K562 (cell line): ENCODE measurements around the gene CLCNKB.

Experiments used
- CTCF ChIP-seq, 3 experiments: IDR thresholded peaks in 2 of 3; conservative IDR thresholded peaks in 1 of 3; 2 replicates each; pipeline ENCODE4 v1.5.1; 2011 to 2012; ENCODE audit warnings: low read length in 3 of 3, mild to moderate bottlenecking in 3 of 3, control low read depth in 2 of 3, improper control_type of control experiment in 1 of 3, inconsistent platforms in 1 of 3, low read depth in 1 of 3, mixed read lengths in 1 of 3, moderate library complexity in 1 of 3; ENCODE audit not compliant: insufficient read depth in 2 of 3
- CUX1 ChIP-seq: fragments of 200-800 bp; sonication (Bioruptor generic); IDR thresholded peaks from 2 replicates; pipeline ENCODE4 v1.6.1; 2016; ENCODE audit warnings: missing genetic modification characterization, missing compliant biosample characterization
- ELK1 ChIP-seq: sonication (generic); formaldehyde crosslinking; IDR thresholded peaks from 2 replicates; pipeline ENCODE4 v1.8.1; 2022; ENCODE audit warnings: missing genetic modification reagents
- EP300 ChIP-seq: IDR thresholded peaks from 2 replicates; pipeline ENCODE4 v1.6.1; 2012; ENCODE audit warnings: low read length, improper control_type of control experiment
- IFI16 ChIP-seq: fragments of 250-450 bp; sonication (Bioruptor Pico); IDR thresholded peaks from 2 replicates; pipeline ENCODE4 v2.1.2; 2022; ENCODE audit warnings: mild to moderate bottlenecking, inconsistent platforms
- IRF1 ChIP-seq: sonication (generic); formaldehyde crosslinking; IDR thresholded peaks from 2 replicates; pipeline ENCODE4 v1.8.0; 2022; ENCODE audit warnings: missing genetic modification reagents, mild to moderate bottlenecking, borderline replicate concordance
- MYC ChIP-seq, 2 experiments: fragments of 250-450 bp in 1 of 2; sonication (Bioruptor Pico) in 1 of 2; IDR thresholded peaks; 2 replicates each; pipeline versions ENCODE4 v1.5.1 to v1.6.1; 2012 to 2021; ENCODE audit warnings: low read depth in 2 of 2, borderline replicate concordance in 1 of 2, improper control_type of control experiment in 1 of 2, low read length in 1 of 2, mild to moderate bottlenecking in 1 of 2, moderate library complexity in 1 of 2
- NFYB ChIP-seq: IDR thresholded peaks from 2 replicates; pipeline ENCODE4 v1.6.1; 2011; ENCODE audit warnings: mild to moderate bottlenecking, moderate library complexity; ENCODE audit not compliant: insufficient read length; ENCODE audit errors: extremely low read depth
- POLR2A ChIP-seq: fragments of 450-650 bp; conservative IDR thresholded peaks from 2 replicates; pipeline ENCODE4 v1.6.1; 2016
- ZNF224 ChIP-seq: sonication (generic); formaldehyde crosslinking; IDR thresholded peaks from 2 replicates; pipeline ENCODE4 v1.8.0; 2022; ENCODE audit warnings: mild to moderate bottlenecking, missing genetic modification reagents
- ZNF274 ChIP-seq: IDR thresholded peaks from 2 replicates; pipeline ENCODE4 v1.6.1; 2011; ENCODE audit warnings: low read depth, mild to moderate bottlenecking, low read length, moderate library complexity, borderline replicate concordance
- ZNF354B ChIP-seq: fragments of 250-450 bp; sonication (Bioruptor Pico); IDR thresholded peaks from 2 replicates; pipeline ENCODE4 v1.4.0; 2020
- TF ChIP-seq, protein P1 (sequence below): sonication (generic); formaldehyde crosslinking; IDR thresholded peaks from 2 replicates; pipeline ENCODE4 v1.8.0; 2023; ENCODE audit warnings: missing genetic modification reagents, mild to moderate bottlenecking, borderline replicate concordance
- TF ChIP-seq, protein P2 (sequence below), 2 experiments: fragments of 200-800 bp in 1 of 2; sonication (Bioruptor generic) in 1 of 2; sonication (generic) in 1 of 2; formaldehyde crosslinking in 1 of 2; IDR thresholded peaks in 1 of 2; conservative IDR thresholded peaks in 1 of 2; 2 replicates each; pipeline versions ENCODE4 v1.5.0 to v1.6.1; 2016 to 2020; ENCODE audit warnings: missing compliant biosample characterization in 1 of 2, missing genetic modification characterization in 1 of 2, missing genetic modification reagents in 1 of 2

- TF ChIP-seq IRF1, result no peak
- TF ChIP-seq IFI16 (CRISPR knock-in tag), result no peak
- TF ChIP-seq ZNF224 (CRISPR knock-in tag), result no peak
- TF ChIP-seq ZNF274, result no peak
- TF ChIP-seq CTCF (IDR thresholded peaks at IDR 0.05 in 2 of 3, conservative IDR thresholded peaks at IDR 0.05 in 1 of 3; ENCODE audit: insufficient read depth in 2 of 3, low read depth in 1 of 3, low read length in 3 of 3), result no peak
- TF ChIP-seq NFYB, result no peak
- TF ChIP-seq MYC (IDR thresholded peaks at IDR 0.05; ENCODE audit: low read depth, low read length), result no peak
- no peak for TF ChIP-seq MYC (CRISPR knock-in tag; IDR thresholded peaks at IDR 0.05; ENCODE audit: borderline replicate concordance, low read depth)
- TF ChIP-seq EP300, result no peak
- TF ChIP-seq, protein P1, sequence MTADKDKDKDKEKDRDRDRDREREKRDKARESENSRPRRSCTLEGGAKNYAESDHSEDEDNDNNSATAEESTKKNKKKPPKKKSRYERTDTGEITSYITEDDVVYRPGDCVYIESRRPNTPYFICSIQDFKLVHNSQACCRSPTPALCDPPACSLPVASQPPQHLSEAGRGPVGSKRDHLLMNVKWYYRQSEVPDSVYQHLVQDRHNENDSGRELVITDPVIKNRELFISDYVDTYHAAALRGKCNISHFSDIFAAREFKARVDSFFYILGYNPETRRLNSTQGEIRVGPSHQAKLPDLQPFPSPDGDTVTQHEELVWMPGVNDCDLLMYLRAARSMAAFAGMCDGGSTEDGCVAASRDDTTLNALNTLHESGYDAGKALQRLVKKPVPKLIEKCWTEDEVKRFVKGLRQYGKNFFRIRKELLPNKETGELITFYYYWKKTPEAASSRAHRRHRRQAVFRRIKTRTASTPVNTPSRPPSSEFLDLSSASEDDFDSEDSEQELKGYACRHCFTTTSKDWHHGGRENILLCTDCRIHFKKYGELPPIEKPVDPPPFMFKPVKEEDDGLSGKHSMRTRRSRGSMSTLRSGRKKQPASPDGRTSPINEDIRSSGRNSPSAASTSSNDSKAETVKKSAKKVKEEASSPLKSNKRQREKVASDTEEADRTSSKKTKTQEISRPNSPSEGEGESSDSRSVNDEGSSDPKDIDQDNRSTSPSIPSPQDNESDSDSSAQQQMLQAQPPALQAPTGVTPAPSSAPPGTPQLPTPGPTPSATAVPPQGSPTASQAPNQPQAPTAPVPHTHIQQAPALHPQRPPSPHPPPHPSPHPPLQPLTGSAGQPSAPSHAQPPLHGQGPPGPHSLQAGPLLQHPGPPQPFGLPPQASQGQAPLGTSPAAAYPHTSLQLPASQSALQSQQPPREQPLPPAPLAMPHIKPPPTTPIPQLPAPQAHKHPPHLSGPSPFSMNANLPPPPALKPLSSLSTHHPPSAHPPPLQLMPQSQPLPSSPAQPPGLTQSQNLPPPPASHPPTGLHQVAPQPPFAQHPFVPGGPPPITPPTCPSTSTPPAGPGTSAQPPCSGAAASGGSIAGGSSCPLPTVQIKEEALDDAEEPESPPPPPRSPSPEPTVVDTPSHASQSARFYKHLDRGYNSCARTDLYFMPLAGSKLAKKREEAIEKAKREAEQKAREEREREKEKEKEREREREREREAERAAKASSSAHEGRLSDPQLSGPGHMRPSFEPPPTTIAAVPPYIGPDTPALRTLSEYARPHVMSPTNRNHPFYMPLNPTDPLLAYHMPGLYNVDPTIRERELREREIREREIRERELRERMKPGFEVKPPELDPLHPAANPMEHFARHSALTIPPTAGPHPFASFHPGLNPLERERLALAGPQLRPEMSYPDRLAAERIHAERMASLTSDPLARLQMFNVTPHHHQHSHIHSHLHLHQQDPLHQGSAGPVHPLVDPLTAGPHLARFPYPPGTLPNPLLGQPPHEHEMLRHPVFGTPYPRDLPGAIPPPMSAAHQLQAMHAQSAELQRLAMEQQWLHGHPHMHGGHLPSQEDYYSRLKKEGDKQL (CRISPR knock-in tag), result no peak
- TF ChIP-seq POLR2A, result no peak
- no peak for TF ChIP-seq ELK1 (CRISPR knock-in tag)
- no peak for TF ChIP-seq ZNF354B (CRISPR knock-in tag)
- TF ChIP-seq, protein P2, sequence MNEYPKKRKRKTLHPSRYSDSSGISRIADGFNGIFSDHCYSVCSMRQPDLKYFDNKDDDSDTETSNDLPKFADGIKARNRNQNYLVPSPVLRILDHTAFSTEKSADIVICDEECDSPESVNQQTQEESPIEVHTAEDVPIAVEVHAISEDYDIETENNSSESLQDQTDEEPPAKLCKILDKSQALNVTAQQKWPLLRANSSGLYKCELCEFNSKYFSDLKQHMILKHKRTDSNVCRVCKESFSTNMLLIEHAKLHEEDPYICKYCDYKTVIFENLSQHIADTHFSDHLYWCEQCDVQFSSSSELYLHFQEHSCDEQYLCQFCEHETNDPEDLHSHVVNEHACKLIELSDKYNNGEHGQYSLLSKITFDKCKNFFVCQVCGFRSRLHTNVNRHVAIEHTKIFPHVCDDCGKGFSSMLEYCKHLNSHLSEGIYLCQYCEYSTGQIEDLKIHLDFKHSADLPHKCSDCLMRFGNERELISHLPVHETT (CRISPR knock-in tag; conservative IDR thresholded peaks at IDR 0.05 in 1 of 2, IDR thresholded peaks at IDR 0.05 in 1 of 2), result no peak
- TF ChIP-seq CUX1 (CRISPR knock-in tag), result no peak
These were observed 3.3 kb downstream of the CLCNKB start for GRCh38 chr1:16046842-16047241.
